H9 (cell line): Measurements from ENCODE around the gene TOGARAM2. TPM values are rescaled to one million over a fixed set of nuclear protein-coding genes. Genes with fewer than 3 reads are reported as not detected.

ENCODE experiments used
- DNase-seq: peaks from one replicate; pipeline ENCODE4 v3.0.0-alpha.2; 2017
- H2AFZ ChIP-seq: one replicate; pipeline ENCODE4 v1.6.1; 2013; ENCODE audit warnings: mild to moderate bottlenecking, low read length, control low read depth, moderate library complexity
- H2AK5ac ChIP-seq: 2 replicates; pipeline ENCODE4 v1.6.1; 2013; ENCODE audit warnings: low read length, control low read depth, mixed read lengths; ENCODE audit not compliant: insufficient read length
- H2BK120ac ChIP-seq: one replicate; pipeline ENCODE4 v1.6.1; 2013; ENCODE audit warnings: low read depth, mild to moderate bottlenecking, low read length, control low read depth, inconsistent platforms; ENCODE audit not compliant: poor library complexity, severe bottlenecking
- H2BK12ac ChIP-seq: 2 replicates; pipeline ENCODE4 v1.6.1; 2013; ENCODE audit warnings: low read length, control low read depth, mixed read lengths, low read depth; ENCODE audit not compliant: insufficient read length
- H2BK15ac ChIP-seq: 2 replicates; pipeline ENCODE4 v1.6.1; 2013; ENCODE audit warnings: low read depth, low read length, control low read depth
- H2BK20ac ChIP-seq: one replicate; pipeline ENCODE4 v1.6.1; 2013; ENCODE audit warnings: low read depth, mild to moderate bottlenecking, low read length, control low read depth, inconsistent platforms; ENCODE audit not compliant: poor library complexity, severe bottlenecking
- H2BK5ac ChIP-seq: 2 replicates; pipeline ENCODE4 v1.6.1; 2013; ENCODE audit warnings: low read length, control low read depth, mixed read lengths; ENCODE audit not compliant: insufficient read length
- H3K14ac ChIP-seq: 2 replicates; pipeline ENCODE4 v1.6.1; 2013; ENCODE audit warnings: low read length, control low read depth; ENCODE audit not compliant: insufficient read depth
- H3K18ac ChIP-seq: 2 replicates; pipeline ENCODE4 v1.6.1; 2013; ENCODE audit warnings: low read depth, mild to moderate bottlenecking, mixed read lengths, low read length, control low read depth; ENCODE audit not compliant: insufficient read length
- H3K23ac ChIP-seq: 2 replicates; pipeline ENCODE4 v1.6.1; 2013; ENCODE audit warnings: low read length, control low read depth, mixed read lengths, low read depth; ENCODE audit not compliant: insufficient read length
- H3K23me2 ChIP-seq: 2 replicates; pipeline ENCODE4 v1.6.1; 2013; ENCODE audit warnings: low read depth, mild to moderate bottlenecking, mixed read lengths, low read length, control low read depth; ENCODE audit not compliant: insufficient read length, poor library complexity, severe bottlenecking
- H3K27ac ChIP-seq: 2 replicates; pipeline ENCODE4 v1.5.1; 2013; ENCODE audit warnings: low read length, control low read depth, mixed read lengths, low read depth; ENCODE audit not compliant: insufficient read length
- H3K27me3 ChIP-seq: 2 replicates; pipeline ENCODE4 v1.6.1; 2013; ENCODE audit warnings: low read length, control low read depth, inconsistent platforms; ENCODE audit not compliant: insufficient read depth
- H3K4ac ChIP-seq: 2 replicates; pipeline ENCODE4 v1.6.1; 2013; ENCODE audit warnings: low read depth, mild to moderate bottlenecking, control low read depth, inconsistent platforms, low read length, moderate library complexity
- H3K4me1 ChIP-seq: 2 replicates; pipeline ENCODE4 v1.6.1; 2013; ENCODE audit warnings: low read length, control low read depth, inconsistent platforms; ENCODE audit not compliant: insufficient read depth
- H3K4me2 ChIP-seq: 2 replicates; pipeline ENCODE4 v1.6.1; 2013; ENCODE audit warnings: low read length, control low read depth, mixed read lengths; ENCODE audit not compliant: insufficient read length, insufficient read depth
- H3K56ac ChIP-seq: 2 replicates; pipeline ENCODE4 v1.6.1; 2013; ENCODE audit warnings: low read depth, mild to moderate bottlenecking, mixed read lengths, low read length, control low read depth; ENCODE audit not compliant: insufficient read length
- H3K79me1 ChIP-seq: 2 replicates; pipeline ENCODE4 v1.6.1; 2013; ENCODE audit warnings: low read depth, mild to moderate bottlenecking, moderate library complexity, low read length, control low read depth, inconsistent platforms; ENCODE audit not compliant: insufficient read depth, poor library complexity, severe bottlenecking
- H3K79me2 ChIP-seq: 2 replicates; pipeline ENCODE4 v1.6.1; 2013; ENCODE audit warnings: low read length, control low read depth, inconsistent platforms; ENCODE audit not compliant: insufficient read depth
- H3K9ac ChIP-seq: 2 replicates; pipeline ENCODE4 v1.6.1; 2013; ENCODE audit warnings: low read length, control low read depth, mixed read lengths; ENCODE audit not compliant: insufficient read length; ENCODE audit errors: extremely low read depth
- H3K9me3 ChIP-seq: one replicate; pipeline ENCODE4 v1.6.1; 2013; ENCODE audit warnings: low read depth, low read length, inconsistent platforms; ENCODE audit not compliant: control insufficient read depth
- H3T11ph ChIP-seq: one replicate; pipeline ENCODE4 v1.6.1; 2013; ENCODE audit warnings: mild to moderate bottlenecking, low read length, control low read depth, inconsistent platforms
- H4K20me1 ChIP-seq: one replicate; pipeline ENCODE4 v1.6.1; 2013; ENCODE audit not compliant: control insufficient read depth, insufficient read length, insufficient read depth
- H4K5ac ChIP-seq: 2 replicates; pipeline ENCODE4 v1.6.1; 2013; ENCODE audit warnings: low read depth, mild to moderate bottlenecking, mixed read lengths, low read length, control low read depth; ENCODE audit not compliant: insufficient read length
- H4K8ac ChIP-seq: replicated peaks from 2 replicates; pipeline ENCODE4 v1.6.1; 2013; ENCODE audit warnings: low read length, control low read depth, mixed read lengths, low read depth; ENCODE audit not compliant: insufficient read length
- H4K91ac ChIP-seq: 2 replicates; pipeline ENCODE4 v1.6.1; 2013; ENCODE audit warnings: low read depth, mild to moderate bottlenecking, moderate library complexity, mixed read lengths, low read length, control low read depth; ENCODE audit not compliant: insufficient read length
- H3K27ac Mint-ChIP-seq, 3 experiments: 2 replicates in 2 of 3; 3 replicates in 1 of 3; pipeline ENCODE4 v1.8.0; 2020 to 2021; ENCODE audit warnings: mixed read lengths in 3 of 3, mild to moderate bottlenecking in 1 of 3, moderate library complexity in 1 of 3
- H3K27me3 Mint-ChIP-seq: 2 replicates; pipeline ENCODE4 v1.8.0; 2021; ENCODE audit warnings: low read depth, mild to moderate bottlenecking, moderate library complexity, mixed read lengths
- H3K36me3 Mint-ChIP-seq, 3 experiments: 2 replicates in 2 of 3; 3 replicates in 1 of 3; pipeline ENCODE4 v1.8.0; 2020 to 2021; ENCODE audit warnings: low read depth in 3 of 3, mixed read lengths in 3 of 3; ENCODE audit not compliant: insufficient read depth in 1 of 3
- H3K4me1 Mint-ChIP-seq, 2 experiments: 2 replicates each; pipeline ENCODE4 v1.8.0; 2020; ENCODE audit warnings: mixed read lengths in 2 of 2
- H3K4me3 Mint-ChIP-seq, 2 experiments: 2 replicates in 1 of 2; 3 replicates in 1 of 2; pipeline ENCODE4 v1.8.0; 2020 to 2021; ENCODE audit warnings: mild to moderate bottlenecking in 2 of 2, mixed read lengths in 2 of 2, moderate library complexity in 1 of 2
- H3K9me3 Mint-ChIP-seq, 2 experiments: 2 replicates in 1 of 2; 3 replicates in 1 of 2; pipeline ENCODE4 v1.8.0; 2020; ENCODE audit warnings: mild to moderate bottlenecking in 2 of 2, mixed read lengths in 2 of 2, moderate library complexity in 1 of 2
- CTCF ChIP-seq: fragments of 200-600 bp; sonication (generic); conservative IDR thresholded peaks from 3 replicates; pipeline ENCODE4 v1.8.0; 2021; ENCODE audit warnings: antibody characterized with exemption, mild to moderate bottlenecking
- WGBS: extraction: QIAGEN DNeasy Blood & Tissue Kit; methylation state at CpG from one replicate; pipeline ENCODE4 v1.1.7; 2013; ENCODE audit warnings: missing lambda C conversion rate, low lambda C conversion rate, mixed read lengths; ENCODE audit not compliant: insufficient read length; ENCODE audit errors: extremely low coverage; 5-methylcytosine and 5-hydroxymethylcytosine counted together
- total RNA-seq: library from RNA; stranded (reverse); gene quantifications from 2 replicates; pipeline ENCODE4 v1.2.1, GENCODE V29; 2021

The TOGARAM2 gene
- total RNA-seq, 1 experiment from 2014 or later = 0.83 TPM

- Histone ChIP-seq H4K5ac (no peak overlapping the region), H3K18ac (no peak overlapping the region), H2BK120ac (no peak overlapping the region), H2BK15ac (no peak overlapping the region), H3K4ac (no peak overlapping the region), H3K79me2 (no peaks in the 10 kb centered on the region), H4K91ac (no peak overlapping the region), H3K56ac (no peak overlapping the region), H2BK12ac (no peak overlapping the region), H2BK20ac (no peak overlapping the region), H3K9me3 (no peaks in the 10 kb centered on the region), H3K27ac (no peak overlapping the region), H3T11ph (no peak overlapping the region), H2AK5ac (no peak overlapping the region), H3K23ac (no peak overlapping the region), H3K79me1 (no peaks in the 10 kb centered on the region), H2BK5ac (no peak overlapping the region), H3K23me2 (no peaks in the 10 kb centered on the region), H4K20me1 (no peaks in the 10 kb centered on the region), H3K9ac (no peak overlapping the region), H4K8ac (no peak overlapping the region), H3K27me3 (no peaks in the 10 kb centered on the region), H2AFZ (no peak overlapping the region), H3K4me2 (no peak overlapping the region), H3K14ac (no peak overlapping the region), H3K4me1 (no peaks in the 10 kb centered on the region)
- no peaks in the 10 kb centered on the region for H3K36me3 Mint-ChIP-seq
- peaks cover 2% of the 10 kb centered on the region for H3K27me3 Mint-ChIP-seq
- DNase-seq = no peak
- H3K4me3 Mint-ChIP-seq = no peak overlapping the region
- no peak overlapping the region; a peak in 1 of 7 replicates for H3K27ac Mint-ChIP-seq
- 0 out of 5 replicates have a peak, but pooled peaks cover 0 to 3% of the 10 kb centered on the region in 2 experiments for H3K9me3 Mint-ChIP-seq
- WGBS = no CpG with 5 or more reads among the region's 19 CpGs
- peaks cover 11 to 20% of the 10 kb centered on the region in 2 experiments for H3K4me1 Mint-ChIP-seq
- TF ChIP-seq CTCF = no peak
Measured at GRCh38 chr2:29017716-29018435, 36.8 kb downstream of the TOGARAM2 start.
